GM19043 (cell line): ENCODE data around the gene SHLD3.
"Not testable (repeated sequence)": the region's sequence is repeated elsewhere in the genome, so short reads cannot be mapped to it uniquely, and the experiment has no call there.

Source experiments
- ATAC-seq: cut with Tn5 transposase; IDR thresholded peaks from one replicate; pipeline ENCODE4 v1.9.1; 2021; ENCODE audit warnings: low read depth; ENCODE audit not compliant: unreplicated experiment

Gene SHLD3

GRCh38 chr5:65674749-65675148 lies 49.9 kb downstream of the SHLD3 start:
- no peak for ATAC-seq

- ATAC-seq = not testable (repeated sequence)
Observed at GRCh38 chr5:65676056-65676455, 51.2 kb downstream of the SHLD3 start.
